Measurements from ENCODE around the gene VPS37C.
"Not testable (repeated sequence)": the region's sequence is repeated elsewhere in the genome, so short reads cannot be mapped to it uniquely, and the experiment has no call there.

DNA sequence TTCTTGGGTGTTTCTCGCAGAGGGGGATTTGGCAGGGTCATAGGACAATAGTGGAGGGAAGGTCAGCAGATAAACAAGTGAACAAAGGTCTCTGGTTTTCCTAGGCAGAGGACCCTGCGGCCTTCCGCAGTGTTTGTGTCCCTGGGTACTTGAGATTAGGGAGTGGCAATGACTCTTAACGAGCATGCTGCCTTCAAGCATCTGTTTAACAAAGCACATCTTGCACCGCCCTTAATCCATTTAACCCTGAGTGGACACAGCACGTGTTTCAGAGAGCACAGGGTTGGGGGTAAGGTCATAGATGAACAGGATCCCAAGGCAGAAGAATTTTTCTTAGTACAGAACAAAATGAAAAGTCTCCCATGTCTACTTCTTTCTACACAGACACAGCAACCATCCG lies 4.6 kb upstream of the VPS37C start:
- not testable (repeated sequence) for TF ChIP-seq CTCF, POLR2A (IDR thresholded peaks at IDR 0.05)

All from body of pancreas (tissue), 4 donors.